A673 (cell line): ENCODE results near the gene TMEM255B. TPM values are rescaled to one million over a fixed set of nuclear protein-coding genes. Genes with fewer than 3 reads are reported as not detected.
"Not testable (repeated sequence)": the region's sequence is repeated elsewhere in the genome, so short reads cannot be mapped to it uniquely, and the experiment has no call there.

Source experiments
- BruUV-seq: library from RNA; stranded (reverse); fragments of 400-500 nt; replicated peaks from 2 replicates; lab custom pipeline; 2021; lab: Mats Ljungman, UMichigan
- CTCF ChIA-PET: fragments of 300-600 bp; sonication (Branson Sonifier 250); formaldehyde crosslinking; loops from one replicate; lab custom pipeline; 2022; ENCODE audit warnings: antibody characterized with exemption; lab: Charles Lee
- POLR2A ChIA-PET: fragments of 300-600 bp; sonication (Branson Sonifier 250); formaldehyde crosslinking; loops from one replicate; lab custom pipeline; 2022; ENCODE audit warnings: antibody characterized with exemption; ENCODE audit not compliant: low non-redundant PET; lab: Charles Lee
- DNase-seq: peaks from one replicate; pipeline ENCODE4 v3.0.0-alpha.2; 2015; ENCODE audit warnings: low spot score
- H3K27ac ChIP-seq: fragments of 200-600 bp; sonication (generic); 2 replicates; pipeline ENCODE4 v1.5.1; 2016; ENCODE audit warnings: mixed run types, low read depth, mild to moderate bottlenecking, mixed read lengths, antibody characterized with exemption, low read length; ENCODE audit not compliant: poor library complexity, severe bottlenecking
- H3K27me3 ChIP-seq: fragments of 200-600 bp; sonication (generic); replicated peaks from 2 replicates; pipeline ENCODE4 v1.6.1; 2017; ENCODE audit warnings: mixed run types, low read depth, mild to moderate bottlenecking, mixed read lengths, antibody characterized with exemption, low read length; ENCODE audit not compliant: insufficient read depth, poor library complexity
- H3K36me3 ChIP-seq: fragments of 200-600 bp; sonication (generic); 2 replicates; pipeline ENCODE4 v1.6.1; 2016; ENCODE audit warnings: mixed run types, mild to moderate bottlenecking, mixed read lengths, antibody characterized with exemption, low read length; ENCODE audit not compliant: insufficient read depth, poor library complexity, severe bottlenecking
- H3K4me1 ChIP-seq: fragments of 200-600 bp; sonication (generic); 2 replicates; pipeline ENCODE4 v1.6.1; 2017; ENCODE audit warnings: mixed run types, mild to moderate bottlenecking, mixed read lengths, antibody characterized with exemption, low read length; ENCODE audit not compliant: insufficient read depth, poor library complexity, severe bottlenecking
- H3K4me3 ChIP-seq: fragments of 200-600 bp; sonication (generic); 2 replicates; pipeline ENCODE4 v1.5.1; 2016; ENCODE audit warnings: low read depth, mixed run types, mild to moderate bottlenecking, mixed read lengths, low read length; ENCODE audit not compliant: poor library complexity, severe bottlenecking
- H3K9me3 ChIP-seq: fragments of 200-600 bp; sonication (generic); 2 replicates; pipeline ENCODE4 v1.6.1; 2016; ENCODE audit warnings: mixed run types, low read depth, mild to moderate bottlenecking, mixed read lengths, antibody characterized with exemption, low read length; ENCODE audit not compliant: poor library complexity, severe bottlenecking
- EZH2 ChIP-seq: fragments of 200-600 bp; sonication (generic); IDR thresholded peaks from 2 replicates; pipeline ENCODE4 v1.6.1; 2017; ENCODE audit warnings: borderline replicate concordance, low read depth, mild to moderate bottlenecking, mixed read lengths, antibody characterized with exemption, low read length; ENCODE audit not compliant: poor library complexity, severe bottlenecking
- intact Hi-C: fragments of 100-400 bp; cut with micrococcal nuclease; formaldehyde crosslinking; loops from one replicate; pipeline ENCODE4 v1.10.0; 2022; ENCODE audit not compliant: unreplicated experiment
- total RNA-seq: library from RNA; stranded (reverse); gene quantifications from 2 replicates; pipeline ENCODE4 v1.2.3, GENCODE V29; 2021
- TF ChIP-seq, protein P1 (sequence below): fragments of 300-800, 200-600 bp; sonication (generic); conservative IDR thresholded peaks from 2 replicates; pipeline ENCODE4 v1.5.1; 2017; ENCODE audit warnings: low read depth, mild to moderate bottlenecking, antibody characterized with exemption, low read length, moderate library complexity, mixed read lengths

TMEM255B gene
- total RNA-seq, 1 experiment from 2014 or later = 0.06 TPM

DNA sequence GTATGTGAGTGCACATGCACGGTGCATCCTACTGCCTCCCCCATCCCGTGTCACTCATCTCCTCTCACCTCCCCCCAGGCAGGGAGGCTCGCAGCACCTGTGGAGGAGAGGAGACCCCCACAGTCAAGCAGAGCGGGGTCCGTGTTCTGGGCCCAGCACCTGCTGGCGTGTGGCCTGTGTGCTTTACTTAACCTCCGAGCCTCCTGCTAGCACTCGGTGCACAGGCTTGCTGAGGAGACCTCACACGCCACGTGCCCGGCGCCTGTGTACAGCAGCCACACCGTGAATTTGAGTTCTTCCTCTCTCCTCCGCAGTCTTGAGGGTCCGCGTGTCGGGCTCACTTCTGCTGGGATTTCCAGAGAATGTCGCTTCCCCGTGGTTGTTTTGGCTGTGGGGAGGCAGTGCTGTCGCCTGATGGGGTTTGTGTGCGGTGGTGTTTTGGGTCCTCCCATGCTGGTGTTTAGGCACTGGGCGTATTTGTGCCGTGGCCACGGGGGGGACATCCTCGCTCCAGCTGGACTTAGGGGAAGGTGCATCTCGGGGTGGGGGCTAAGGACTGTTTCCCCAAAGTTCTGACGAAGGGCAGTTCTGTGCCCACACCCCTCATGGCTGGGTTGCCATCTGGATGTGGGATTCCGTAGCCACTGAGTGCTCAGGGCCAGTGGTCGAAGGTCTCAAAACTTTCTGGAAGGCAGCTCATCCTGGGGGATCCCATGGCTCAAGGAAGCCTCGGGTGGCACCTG, 34.8 kb upstream of the TMEM255B start:
- Histone ChIP-seq H3K27me3 (peaks cover 5% of the 10 kb centered on the region), H3K36me3 (no peaks in the 10 kb centered on the region), H3K4me3 (no peak overlapping the region), H3K9me3 (no peaks in the 10 kb centered on the region), H3K27ac (no peak overlapping the region), H3K4me1 (no peaks in the 10 kb centered on the region)
- CTCF ChIA-PET = interaction anchor here (0.9 kb wide), 1 partner anchor 57 kb away, joined by 4 read pairs; the partner anchor contains the start of gene GRK1
- BruUV-seq = no TSS peak
- TF ChIP-seq, protein P1, sequence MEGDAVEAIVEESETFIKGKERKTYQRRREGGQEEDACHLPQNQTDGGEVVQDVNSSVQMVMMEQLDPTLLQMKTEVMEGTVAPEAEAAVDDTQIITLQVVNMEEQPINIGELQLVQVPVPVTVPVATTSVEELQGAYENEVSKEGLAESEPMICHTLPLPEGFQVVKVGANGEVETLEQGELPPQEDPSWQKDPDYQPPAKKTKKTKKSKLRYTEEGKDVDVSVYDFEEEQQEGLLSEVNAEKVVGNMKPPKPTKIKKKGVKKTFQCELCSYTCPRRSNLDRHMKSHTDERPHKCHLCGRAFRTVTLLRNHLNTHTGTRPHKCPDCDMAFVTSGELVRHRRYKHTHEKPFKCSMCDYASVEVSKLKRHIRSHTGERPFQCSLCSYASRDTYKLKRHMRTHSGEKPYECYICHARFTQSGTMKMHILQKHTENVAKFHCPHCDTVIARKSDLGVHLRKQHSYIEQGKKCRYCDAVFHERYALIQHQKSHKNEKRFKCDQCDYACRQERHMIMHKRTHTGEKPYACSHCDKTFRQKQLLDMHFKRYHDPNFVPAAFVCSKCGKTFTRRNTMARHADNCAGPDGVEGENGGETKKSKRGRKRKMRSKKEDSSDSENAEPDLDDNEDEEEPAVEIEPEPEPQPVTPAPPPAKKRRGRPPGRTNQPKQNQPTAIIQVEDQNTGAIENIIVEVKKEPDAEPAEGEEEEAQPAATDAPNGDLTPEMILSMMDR = no peak
- TF ChIP-seq EZH2 = no peak
- no peak for DNase-seq
- POLR2A ChIA-PET = no interaction called here
- intact Hi-C loops = no loop called here

DNA sequence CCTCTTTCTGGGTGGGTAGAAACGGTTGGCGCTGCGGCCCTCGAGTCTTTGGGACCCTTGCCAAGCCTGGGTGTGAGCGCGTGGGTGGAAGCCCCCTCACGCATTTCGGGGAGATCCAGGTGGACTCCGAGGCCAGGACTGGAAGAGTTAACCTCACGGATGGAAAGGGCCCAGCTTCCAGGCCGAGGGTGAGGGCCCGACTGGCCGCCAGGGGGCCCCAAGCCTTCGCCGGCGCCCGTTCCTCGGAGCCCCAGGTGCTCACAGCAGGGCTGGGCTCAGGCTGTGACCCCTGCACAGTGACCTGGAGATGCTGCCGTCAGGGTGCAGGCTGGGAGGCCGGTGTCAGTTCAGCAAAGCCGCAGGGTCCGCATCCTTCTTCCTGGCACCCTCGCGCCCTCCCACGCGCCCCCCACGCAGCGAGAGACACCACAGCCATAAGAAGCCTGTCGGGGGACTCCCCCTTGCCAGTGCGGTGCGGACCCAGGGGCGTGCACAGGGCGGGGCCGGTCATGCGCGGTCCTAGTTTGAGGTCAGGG, 34.2 kb upstream of the TMEM255B start:
- TF ChIP-seq EZH2 = no peak
- TF ChIP-seq, protein P1 = peak; percentile 78
- no peaks in the 10 kb centered on the region for H3K4me1 ChIP-seq
- intact Hi-C loops = no loop called here
- peaks cover 12% of the 10 kb centered on the region for H3K27me3 ChIP-seq
- ChIA-PET POLR2A (no interaction called here), CTCF (interaction anchor here (0.9 kb wide), 1 partner anchor 57 kb away, joined by 4 read pairs; the partner anchor contains the start of gene GRK1)
- no peaks in the 10 kb centered on the region for H3K36me3 ChIP-seq
- BruUV-seq = no TSS peak
- peak; percentile 37 for DNase-seq
- H3K9me3 ChIP-seq = no peaks in the 10 kb centered on the region
- no peak overlapping the region for H3K27ac ChIP-seq
- no peak overlapping the region for H3K4me3 ChIP-seq

DNA sequence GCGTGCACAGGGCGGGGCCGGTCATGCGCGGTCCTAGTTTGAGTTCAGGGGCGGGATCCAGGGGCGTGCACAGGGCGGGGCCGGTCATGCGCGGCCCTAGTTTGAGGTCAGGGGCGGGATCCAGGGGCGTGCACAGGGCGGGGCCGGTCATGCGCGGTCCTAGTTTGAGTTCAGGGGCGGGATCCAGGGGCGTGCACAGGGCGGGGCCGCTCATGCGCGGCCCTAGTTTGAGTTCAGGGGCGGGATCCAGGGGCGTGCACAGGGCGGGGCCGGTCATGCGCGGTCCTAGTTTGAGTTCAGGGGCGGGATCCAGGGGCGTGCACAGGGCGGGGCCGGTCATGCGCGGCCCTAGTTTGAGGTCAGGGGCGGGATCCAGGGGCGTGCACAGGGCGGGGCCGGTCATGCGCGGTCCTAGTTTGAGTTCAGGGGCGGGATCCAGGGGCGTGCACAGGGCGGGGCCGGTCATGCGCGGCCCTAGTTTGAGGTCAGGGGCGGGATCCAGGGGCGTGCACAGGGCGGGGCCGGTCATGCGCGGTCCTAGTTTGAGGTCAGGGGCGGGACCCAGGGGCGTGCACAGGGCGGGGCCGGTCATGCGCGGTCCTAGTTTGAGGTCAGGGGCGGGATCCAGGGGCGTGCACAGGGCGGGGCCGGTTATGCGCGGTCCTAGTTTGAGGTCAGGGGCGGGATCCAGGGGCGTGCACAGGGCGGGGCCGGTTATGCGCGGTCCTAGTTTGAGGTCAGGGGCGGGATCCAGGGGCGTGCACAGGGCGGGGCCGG, 33.5 kb upstream of the TMEM255B start:
- H3K9me3 ChIP-seq, H3K36me3 ChIP-seq, H3K4me3 ChIP-seq, intact Hi-C loops, POLR2A ChIA-PET, H3K4me1 ChIP-seq, DNase-seq, BruUV-seq, CTCF ChIA-PET, H3K27ac ChIP-seq: not testable (repeated sequence)
- peaks cover 19% of the 10 kb centered on the region for H3K27me3 ChIP-seq

DNA sequence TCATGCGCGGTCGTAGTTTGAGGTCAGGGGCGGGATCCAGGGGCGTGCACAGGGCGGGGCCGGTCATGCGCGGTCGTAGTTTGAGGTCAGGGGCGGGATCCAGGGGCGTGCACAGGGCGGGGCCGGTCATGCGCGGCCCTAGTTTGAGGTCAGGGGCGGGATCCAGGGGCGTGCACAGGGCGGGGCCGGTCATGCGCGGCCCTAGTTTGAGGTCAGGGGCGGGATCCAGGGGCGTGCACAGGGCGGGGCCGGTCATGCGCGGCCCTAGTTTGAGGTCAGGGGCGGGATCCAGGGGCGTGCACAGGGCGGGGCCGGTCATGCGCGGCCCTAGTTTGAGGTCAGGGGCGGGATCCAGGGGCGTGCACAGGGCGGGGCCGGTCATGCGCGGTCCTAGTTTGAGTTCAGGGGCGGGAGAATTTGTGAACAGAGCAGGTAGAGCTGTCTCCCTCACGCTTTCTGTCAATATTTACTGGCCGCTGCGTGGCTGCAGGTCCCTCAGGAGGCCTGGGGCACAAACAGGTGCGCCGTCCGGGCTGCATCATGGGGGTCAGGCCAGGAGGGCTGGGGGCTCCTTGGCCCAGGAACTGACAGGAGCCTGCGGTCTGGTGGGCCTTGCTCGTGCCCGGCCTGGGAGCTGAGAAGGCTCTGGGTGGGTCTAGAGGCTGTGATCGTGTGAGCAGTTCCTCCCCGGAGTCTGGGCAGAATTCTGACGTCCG, 32.8 kb upstream of the TMEM255B start:
- intact Hi-C loops, H3K4me3 ChIP-seq, H3K27ac ChIP-seq, DNase-seq, CTCF ChIA-PET, H3K36me3 ChIP-seq, H3K9me3 ChIP-seq, POLR2A ChIA-PET, BruUV-seq, H3K4me1 ChIP-seq: not testable (repeated sequence)
- H3K27me3 ChIP-seq = peaks cover 24% of the 10 kb centered on the region
